GDM1 (cell line): Measurements from ENCODE around the gene C16orf90.
"Not testable (repeated sequence)": the region's sequence is repeated elsewhere in the genome, so short reads cannot be mapped to it uniquely, and the experiment has no call there.

Experiments used
- DNase-seq: peaks from one replicate; lab custom pipeline; 2025; lab: John Stamatoyannopoulos, UW

Gene C16orf90

GRCh38 chr16:3511286-3512180, 16.2 kb upstream of the C16orf90 start:
- DNase-seq, result no peak

GRCh38 chr16:3510416-3510815, 15.1 kb upstream of the C16orf90 start:
- no peak for DNase-seq

GRCh38 chr16:3509470-3509928, 14.2 kb upstream of the C16orf90 start:
- no peak for DNase-seq

GRCh38 chr16:3508736-3509135, 13.4 kb upstream of the C16orf90 start:
- no peak for DNase-seq

- no peak for DNase-seq
Measured at GRCh38 chr16:3503523-3503922, 8.2 kb upstream of the C16orf90 start.

- no peak for DNase-seq
Measured at GRCh38 chr16:3501783-3502400, 6.6 kb upstream of the C16orf90 start.

- DNase-seq, result not testable (repeated sequence)
Measured at GRCh38 chr16:3501412-3501761, 6.1 kb upstream of the C16orf90 start.

- DNase-seq, result no peak
Measured at GRCh38 chr16:3498988-3499387, 3.7 kb upstream of the C16orf90 start.

- DNase-seq, result no peak
Measured at GRCh38 chr16:3497771-3498170, 2.5 kb upstream of the C16orf90 start.

- DNase-seq, result no peak
Measured at GRCh38 chr16:3496386-3496785, 1.1 kb upstream of the C16orf90 start.

- DNase-seq, result no peak
Measured at GRCh38 chr16:3494386-3494973, 809 bp downstream of the C16orf90 start.

- DNase-seq, result no peak
Measured at GRCh38 chr16:3492356-3492755, 2.9 kb downstream of the C16orf90 start.

- no peak for DNase-seq
Measured at GRCh38 chr16:3490911-3491629, 4.2 kb downstream of the C16orf90 start.

GRCh38 chr16:3488801-3489200, 6.5 kb downstream of the C16orf90 start:
- no peak for DNase-seq

- no peak for DNase-seq
Measured at GRCh38 chr16:3487521-3488410, 7.5 kb downstream of the C16orf90 start.

GRCh38 chr16:3486506-3487215, 8.6 kb downstream of the C16orf90 start:
- no peak for DNase-seq

- DNase-seq, result no peak
Measured at GRCh38 chr16:3485821-3486505, 9.3 kb downstream of the C16orf90 start.

- DNase-seq, result no peak
Measured at GRCh38 chr16:3485097-3485745, 10.1 kb downstream of the C16orf90 start.

GRCh38 chr16:3484318-3485096, 10.8 kb downstream of the C16orf90 start:
- DNase-seq, result no peak
